Panc1 (cell line): ENCODE data around the gene DENND2A. TPM values are rescaled to one million over a fixed set of nuclear protein-coding genes. Genes with fewer than 3 reads are reported as not detected.

Experiments
- ATAC-seq: fragments of 200-7000 bp; cut with Tn5 transposase; 2 replicates; pipeline ENCODE4 v1.9.1; 2020; ENCODE audit warnings: mild to moderate bottlenecking, moderate library complexity
- BruUV-seq: library from RNA; stranded (reverse); fragments of 400-500 nt; replicated peaks from 2 replicates; lab custom pipeline; 2021; lab: Mats Ljungman, UMichigan
- CTCF ChIA-PET: fragments of 300-600 bp; sonication (Branson Sonifier 250); formaldehyde crosslinking; loops from one replicate; lab custom pipeline; 2022; ENCODE audit warnings: antibody characterized with exemption; lab: Charles Lee
- POLR2A ChIA-PET: fragments of 300-600 bp; sonication (Branson Sonifier 250); formaldehyde crosslinking; loops from one replicate; lab custom pipeline; 2022; ENCODE audit warnings: antibody characterized with exemption; lab: Charles Lee
- DNase-seq: peaks from one replicate; pipeline ENCODE4 v3.0.0-alpha.2; 2010; ENCODE audit warnings: low read depth, low spot score
- H3K27ac ChIP-seq: 2 replicates; pipeline ENCODE4 v1.5.1; 2011; ENCODE audit warnings: mild to moderate bottlenecking, low read length, inconsistent platforms
- H3K27me3 ChIP-seq: fragments of 200-500 bp; sonication (Bioruptor generic); 2 replicates; pipeline ENCODE4 v1.6.0; 2014; ENCODE audit warnings: low read length, inconsistent platforms; ENCODE audit not compliant: control insufficient read depth, insufficient read depth
- H3K36me3 ChIP-seq: fragments of 200-500 bp; sonication (Bioruptor generic); 2 replicates; pipeline ENCODE4 v1.5.1; 2014; ENCODE audit warnings: inconsistent platforms, mild to moderate bottlenecking, low read length, moderate library complexity; ENCODE audit not compliant: control insufficient read depth, insufficient read depth
- H3K4me1 ChIP-seq: 2 replicates; pipeline ENCODE4 v1.5.1; 2011; ENCODE audit warnings: inconsistent platforms, mild to moderate bottlenecking, low read length, moderate library complexity; ENCODE audit not compliant: control insufficient read depth, insufficient read depth
- H3K4me3 ChIP-seq, 2 experiments: 2 replicates each; pipeline ENCODE4 v1.5.1; 2011 to 2012; ENCODE audit warnings: low read depth in 2 of 2, low read length in 2 of 2, mild to moderate bottlenecking in 2 of 2, inconsistent platforms in 1 of 2, moderate library complexity in 1 of 2
- H3K9me3 ChIP-seq: fragments of 200-500 bp; sonication (Bioruptor generic); 2 replicates; pipeline ENCODE4 v1.5.1; 2014; ENCODE audit warnings: low read depth, mild to moderate bottlenecking, inconsistent platforms, low read length, moderate library complexity; ENCODE audit not compliant: control insufficient read depth, insufficient read depth
- CTCF ChIP-seq: fragments of 450-650 bp; IDR thresholded peaks from 2 replicates; pipeline ENCODE4 v1.5.1; 2017; ENCODE audit warnings: mild to moderate bottlenecking
- POLR2AphosphoS5 ChIP-seq: IDR thresholded peaks from 2 replicates; pipeline ENCODE4 v1.6.1; 2012; ENCODE audit warnings: mild to moderate bottlenecking, low read depth, low read length, moderate library complexity
- REST ChIP-seq, 2 experiments: IDR thresholded peaks; 2 replicates each; pipeline ENCODE4 v1.6.1; 2011 to 2012; ENCODE audit warnings: low read depth in 2 of 2, control low read depth in 1 of 2, low read length in 1 of 2, mild to moderate bottlenecking in 1 of 2, moderate library complexity in 1 of 2; ENCODE audit not compliant: insufficient read depth in 1 of 2
- SIN3A ChIP-seq: IDR thresholded peaks from 2 replicates; pipeline ENCODE4 v1.6.1; 2012; ENCODE audit warnings: low read depth, mild to moderate bottlenecking, low read length, moderate library complexity, borderline replicate concordance; ENCODE audit not compliant: insufficient read depth
- TCF7L2 ChIP-seq: IDR thresholded peaks from 2 replicates; pipeline ENCODE4 v1.6.1; 2011; ENCODE audit warnings: mild to moderate bottlenecking, low read depth, low read length, inconsistent platforms
- in situ Hi-C: cut with HindIII; loops from 2 replicates; pipeline ENCODE4 v1.10.0; 2016; ENCODE audit warnings: low sequenced_read_pairs, low pct_unique_long_range_greater_than_20kb
- intact Hi-C: fragments of 100-400 bp; cut with micrococcal nuclease; formaldehyde crosslinking; loops from one replicate; pipeline ENCODE4 v1.10.0; 2022; ENCODE audit not compliant: unreplicated experiment
- total RNA-seq: library from RNA; stranded (reverse); gene quantifications from one replicate; pipeline ENCODE4 v1.2.1, GENCODE V29; 2021; ENCODE audit not compliant: unreplicated experiment

The DENND2A gene
- total RNA-seq, 1 experiment from 2014 or later = 1.4 TPM

GRCh38 chr7:140616328-140616727 is 24.3 kb downstream of the DENND2A start:
- ChIA-PET CTCF (no interaction called here), POLR2A (no interaction called here)
- ATAC-seq = no peak
- H3K36me3 ChIP-seq = no peaks in the 10 kb centered on the region
- H3K27ac ChIP-seq = no peak overlapping the region
- no peaks in the 10 kb centered on the region for H3K9me3 ChIP-seq
- no peak for DNase-seq
- H3K27me3 ChIP-seq = no peaks in the 10 kb centered on the region
- no peaks in the 10 kb centered on the region for H3K4me1 ChIP-seq
- intact Hi-C loops = no loop called here
- in situ Hi-C loops = no loop called here
- TF ChIP-seq SIN3A (no peak), POLR2AphosphoS5 (no peak), CTCF (no peak), TCF7L2 (no peak), REST (IDR thresholded peaks at IDR 0.05; ENCODE audit: insufficient read depth in 1 of 2, low read depth in 2 of 2, low read length in 1 of 2) (no peak)
- BruUV-seq = no TSS peak
- H3K4me3 ChIP-seq = no peak overlapping the region

- no peaks in the 10 kb centered on the region for H3K9me3 ChIP-seq
- TF ChIP-seq POLR2AphosphoS5 = no peak
- TF ChIP-seq TCF7L2 = no peak
- TF ChIP-seq REST (IDR thresholded peaks at IDR 0.05; ENCODE audit: insufficient read depth in 1 of 2, low read depth in 2 of 2, low read length in 1 of 2) = no peak
- no peak for TF ChIP-seq SIN3A
- no peak for TF ChIP-seq CTCF
- no peaks in the 10 kb centered on the region for H3K27me3 ChIP-seq
- intact Hi-C loops = no loop called here
- in situ Hi-C loops = no loop called here
- H3K36me3 ChIP-seq = no peaks in the 10 kb centered on the region
- POLR2A ChIA-PET = no interaction called here
- BruUV-seq = no TSS peak
- no peak overlapping the region for H3K27ac ChIP-seq
- H3K4me3 ChIP-seq = no peak overlapping the region
- ATAC-seq = no peak
- no peaks in the 10 kb centered on the region for H3K4me1 ChIP-seq
- CTCF ChIA-PET = no interaction called here
- DNase-seq = no peak
Measured at GRCh38 chr7:140611641-140612040, 29.0 kb downstream of the DENND2A start.
